CD14-positive monocyte (primary cell): ENCODE data around the gene PDE8B. TPM values are rescaled to one million over a fixed set of nuclear protein-coding genes. Genes with fewer than 3 reads are reported as not detected.

ENCODE experiments used
- DNase-seq, 3 donors: peaks; one replicate each; pipeline ENCODE4 v3.0.0-alpha.2; 2011 to 2022
- H2AFZ ChIP-seq: 2 replicates; pipeline ENCODE4 v1.6.0; 2012; ENCODE audit warnings: mild to moderate bottlenecking, low read depth, low read length, inconsistent platforms; ENCODE audit not compliant: insufficient read depth, poor library complexity, severe bottlenecking
- H3K27ac ChIP-seq, 2 donors: 1 replicate in 1 of 2; 2 replicates in 1 of 2; pipeline ENCODE4 v1.5.1; 2012 to 2013; ENCODE audit warnings: low read length in 2 of 2, control low read depth in 1 of 2, inconsistent platforms in 1 of 2, low read depth in 1 of 2, mild to moderate bottlenecking in 1 of 2
- H3K27me3 ChIP-seq, 2 donors: one replicate each; pipeline versions ENCODE4 v1.6.0 to v1.6.1; 2011 to 2013; ENCODE audit warnings: low read length in 2 of 2; ENCODE audit not compliant: control insufficient read depth in 2 of 2, insufficient read depth in 2 of 2
- H3K36me3 ChIP-seq, 2 donors: replicated peaks in 1 of 2; 1 replicate in 1 of 2; 2 replicates in 1 of 2; pipeline versions ENCODE4 v1.5.1 to v1.6.1; 2012 to 2013; ENCODE audit warnings: low read length in 2 of 2, control low read depth in 1 of 2, inconsistent platforms in 1 of 2, mild to moderate bottlenecking in 1 of 2; ENCODE audit not compliant: insufficient read depth in 2 of 2, control insufficient read depth in 1 of 2
- H3K4me1 ChIP-seq, 2 donors: 1 replicate in 1 of 2; 2 replicates in 1 of 2; pipeline versions ENCODE4 v1.5.1 to v1.6.1; 2012 to 2013; ENCODE audit warnings: low read length in 2 of 2, control low read depth in 1 of 2, inconsistent platforms in 1 of 2, mild to moderate bottlenecking in 1 of 2, moderate library complexity in 1 of 2; ENCODE audit not compliant: insufficient read depth in 2 of 2, control insufficient read depth in 1 of 2
- H3K4me2 ChIP-seq: replicated peaks from 2 replicates; pipeline ENCODE3; 2012; ENCODE audit warnings: low read length, moderate library complexity, mild to moderate bottlenecking; ENCODE audit not compliant: poor library complexity, severe bottlenecking; ENCODE audit errors: extremely low read depth
- H3K4me3 ChIP-seq, 3 experiments: fragments of 200-600 bp in 1 of 3; sonication (generic) in 1 of 3; replicated peaks in 1 of 3; 1 replicate in 2 of 3; 2 replicates in 1 of 3; pipeline ENCODE4 v1.5.1; 2011 to 2013; ENCODE audit warnings: low read length in 3 of 3, mild to moderate bottlenecking in 3 of 3, control low read depth in 2 of 3, low read depth in 2 of 3, inconsistent platforms in 1 of 3, moderate library complexity in 1 of 3
- H3K79me2 ChIP-seq: 2 replicates; pipeline ENCODE4 v1.6.0; 2012; ENCODE audit warnings: mild to moderate bottlenecking, control low read depth, inconsistent platforms, low read length, moderate library complexity; ENCODE audit not compliant: insufficient read depth
- H3K9ac ChIP-seq: 2 replicates; pipeline ENCODE4 v1.6.0; 2017; ENCODE audit warnings: low read length, mild to moderate bottlenecking; ENCODE audit not compliant: insufficient read depth, poor library complexity, severe bottlenecking
- H3K9me3 ChIP-seq, 2 donors: replicated peaks in 1 of 2; 1 replicate in 1 of 2; 2 replicates in 1 of 2; pipeline versions ENCODE4 v1.5.1 to v1.6.1; 2012 to 2013; ENCODE audit warnings: low read length in 2 of 2, control low read depth in 1 of 2; ENCODE audit not compliant: control insufficient read depth in 1 of 2, insufficient read depth in 1 of 2
- H4K20me1 ChIP-seq: 2 replicates; pipeline ENCODE4 v1.6.0; 2012; ENCODE audit warnings: mild to moderate bottlenecking, low read length, control low read depth, moderate library complexity; ENCODE audit not compliant: insufficient read depth
- H3K27ac Mint-ChIP-seq, 7 donors: one replicate each; pipeline ENCODE4 v1.8.0; 2020; ENCODE audit warnings: mild to moderate bottlenecking in 7 of 7, mixed read lengths in 7 of 7, moderate library complexity in 6 of 7, inconsistent platforms in 2 of 7
- H3K27me3 Mint-ChIP-seq, 3 donors: one replicate each; pipeline ENCODE4 v1.8.0; 2021 to 2022; ENCODE audit warnings: low read depth in 3 of 3, mild to moderate bottlenecking in 3 of 3, mixed read lengths in 3 of 3, moderate library complexity in 3 of 3, inconsistent platforms in 1 of 3
- H3K36me3 Mint-ChIP-seq, 2 donors: one replicate each; pipeline ENCODE4 v1.8.0; 2020; ENCODE audit warnings: mixed read lengths in 2 of 2, inconsistent platforms in 1 of 2, mild to moderate bottlenecking in 1 of 2
- H3K4me1 Mint-ChIP-seq: one replicate; pipeline ENCODE4 v1.8.0; 2020; ENCODE audit warnings: mild to moderate bottlenecking, mixed read lengths
- H3K4me3 Mint-ChIP-seq, 2 donors: one replicate each; pipeline ENCODE4 v1.8.0; 2020; ENCODE audit warnings: mild to moderate bottlenecking in 2 of 2, mixed read lengths in 2 of 2, moderate library complexity in 1 of 2
- H3K9me3 Mint-ChIP-seq, 7 donors: one replicate each; pipeline ENCODE4 v1.8.0; 2020 to 2022; ENCODE audit warnings: mixed read lengths in 7 of 7, mild to moderate bottlenecking in 6 of 7, moderate library complexity in 6 of 7, inconsistent platforms in 2 of 7
- CTCF ChIP-seq: fragments of 200-600 bp; IDR thresholded peaks from one replicate; pipeline ENCODE4 v1.8.0; 2022; ENCODE audit warnings: antibody characterized with exemption, mild to moderate bottlenecking
- WGBS: methylation state at CpG from one replicate; pipeline ENCODE4 v1.1.5; 2013; ENCODE audit warnings: missing lambda C conversion rate; ENCODE audit not compliant: insufficient coverage; 5-methylcytosine and 5-hydroxymethylcytosine counted together
- intact Hi-C, 2 donors: fragments of 100-400 bp; cut with micrococcal nuclease; formaldehyde crosslinking; loops; one replicate each; pipeline versions ENCODE4 v1.15.0 to v1.15.1; 2023
- polyA plus RNA-seq, 3 donors: library from polyadenylated mRNA; depleted of rRNA in 1 of 3; unstranded in 2 of 3; stranded (reverse) in 1 of 3; fragments of 300-500 nt in 2 of 3; fragments of >200 nt in 1 of 3; fragmentation: Illumina TruSeq in 2 of 3; gene quantifications; 1 replicate in 2 of 3; 2 replicates in 1 of 3; pipeline ENCODE4 v1.2.3, GENCODE V29; 2012 to 2021

The PDE8B gene
- polyA plus RNA-seq, 3 donors: 0.11 to 0.61 (median 0.29) TPM

GRCh38 chr5:77292026-77292757 lies 81.7 kb downstream of the PDE8B start:
- Histone ChIP-seq H4K20me1 (no peaks in the 10 kb centered on the region), H3K4me3 (no peak overlapping the region), H3K79me2 (no peaks in the 10 kb centered on the region), H3K36me3 (no peaks in the 10 kb centered on the region), H3K4me1 (peaks cover 3 to 6% of the 10 kb centered on the region in 2 donors), H3K9ac (no peak overlapping the region), H3K27me3 (no peaks in the 10 kb centered on the region), H3K9me3 (no peaks in the 10 kb centered on the region), H3K27ac (no peak overlapping the region), H3K4me2 (no peak overlapping the region), H2AFZ (no peak overlapping the region)
- intact Hi-C loops: no loop called here
- DNase-seq: no peak
- peaks cover 0 to 3% (median 0%) of the 10 kb centered on the region in 3 donors for H3K27me3 Mint-ChIP-seq
- H3K4me1 Mint-ChIP-seq: peaks cover 20% of the 10 kb centered on the region
- H3K9me3 Mint-ChIP-seq: peaks cover 0 to 2% (median 0%) of the 10 kb centered on the region in 7 donors
- no peak overlapping the region for H3K4me3 Mint-ChIP-seq
- WGBS: no CpG with 5 or more reads among the region's 3 CpGs
- no peak overlapping the region for H3K27ac Mint-ChIP-seq
- no peaks in the 10 kb centered on the region for H3K36me3 Mint-ChIP-seq
- TF ChIP-seq CTCF: no peak

- no peaks in the 10 kb centered on the region for H3K36me3 ChIP-seq
- peaks cover 3 to 6% of the 10 kb centered on the region in 2 donors for H3K4me1 ChIP-seq
- no CpG with 5 or more reads among the region's 3 CpGs for WGBS
- H3K9me3 Mint-ChIP-seq: peaks cover 0 to 2% (median 0%) of the 10 kb centered on the region in 7 donors
- peaks cover 0 to 3% (median 0%) of the 10 kb centered on the region in 3 donors for H3K27me3 Mint-ChIP-seq
- H3K36me3 Mint-ChIP-seq: no peaks in the 10 kb centered on the region
- H3K27ac Mint-ChIP-seq: peak overlapping the region; percentile 54 to 91 (median 81)
- H3K79me2 ChIP-seq: no peaks in the 10 kb centered on the region
- no peaks in the 10 kb centered on the region for H4K20me1 ChIP-seq
- peaks cover 23% of the 10 kb centered on the region for H3K4me1 Mint-ChIP-seq
- no peak overlapping the region for H3K9ac ChIP-seq
- no peaks in the 10 kb centered on the region for H3K9me3 ChIP-seq
- peak overlapping the region in 1 of 3 experiments; percentile 20 for H3K4me3 ChIP-seq
- TF ChIP-seq CTCF: no peak
- H3K27ac ChIP-seq: peak overlapping the region; percentile 11 to 72
- peak overlapping the region; percentile 54 to 78 for H3K4me3 Mint-ChIP-seq
- no peaks in the 10 kb centered on the region for H3K27me3 ChIP-seq
- H3K4me2 ChIP-seq: peak overlapping the region; percentile 50
- peak; percentile 3 to 44 (median 9) for DNase-seq
- H2AFZ ChIP-seq: peak overlapping the region; percentile 66
- intact Hi-C loops: no loop called here
Measured at GRCh38 chr5:77294185-77294584, 83.7 kb downstream of the PDE8B start.
